Hepatocyte (in vitro differentiated cells): ENCODE data around the gene MAN1C1.

Source experiments
- EZH2 ChIP-seq: fragments of 200-600 bp; sonication (generic); IDR thresholded peaks from 2 replicates; pipeline ENCODE4 v1.6.1; 2016; ENCODE audit warnings: antibody characterized with exemption, mild to moderate bottlenecking, borderline replicate concordance
- EZH2phosphoT487 ChIP-seq: fragments of 200-600 bp; sonication (generic); IDR thresholded peaks from one replicate; pipeline ENCODE4 v1.6.1; 2018; ENCODE audit warnings: antibody characterized with exemption, mild to moderate bottlenecking, low read depth, moderate library complexity; ENCODE audit not compliant: unreplicated experiment, severe bottlenecking
- TF ChIP-seq, protein P1 (sequence below): fragments of 200-600 bp; sonication (generic); IDR thresholded peaks from 2 replicates; pipeline ENCODE4 v1.5.1; 2016; ENCODE audit warnings: antibody characterized with exemption, mild to moderate bottlenecking; ENCODE audit not compliant: poor library complexity

DNA sequence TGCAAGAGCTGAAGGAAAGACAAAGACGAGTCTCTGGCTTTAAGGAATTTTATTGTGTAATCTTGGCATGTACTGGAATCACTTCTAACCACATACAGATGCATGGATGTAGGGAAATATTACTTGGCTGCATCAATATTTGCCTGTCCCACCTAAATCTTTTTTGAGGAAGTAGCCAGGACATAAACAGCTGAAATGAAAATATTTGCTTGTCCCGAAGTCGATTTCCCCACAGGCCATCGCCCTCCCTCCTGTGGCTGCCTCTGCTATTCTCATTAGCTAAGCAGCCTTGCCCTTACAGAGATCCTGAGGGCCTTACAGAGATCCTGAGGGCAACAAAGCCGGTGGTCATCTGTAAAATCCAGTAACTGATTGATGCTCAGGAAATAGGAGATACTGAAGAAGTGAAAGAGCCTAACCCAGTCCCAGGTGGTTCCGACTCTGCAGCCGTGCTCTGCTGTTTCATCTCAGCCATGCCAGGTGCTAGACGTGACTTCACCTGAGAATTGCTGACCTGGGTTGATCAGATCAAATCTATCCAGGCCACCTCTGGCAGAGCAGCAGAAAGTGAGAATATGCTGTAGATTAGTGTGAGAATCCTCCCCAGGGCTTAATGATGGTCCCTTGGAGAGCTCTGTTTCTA lies 25.5 kb downstream of the MAN1C1 start:
- TF ChIP-seq, protein P1, sequence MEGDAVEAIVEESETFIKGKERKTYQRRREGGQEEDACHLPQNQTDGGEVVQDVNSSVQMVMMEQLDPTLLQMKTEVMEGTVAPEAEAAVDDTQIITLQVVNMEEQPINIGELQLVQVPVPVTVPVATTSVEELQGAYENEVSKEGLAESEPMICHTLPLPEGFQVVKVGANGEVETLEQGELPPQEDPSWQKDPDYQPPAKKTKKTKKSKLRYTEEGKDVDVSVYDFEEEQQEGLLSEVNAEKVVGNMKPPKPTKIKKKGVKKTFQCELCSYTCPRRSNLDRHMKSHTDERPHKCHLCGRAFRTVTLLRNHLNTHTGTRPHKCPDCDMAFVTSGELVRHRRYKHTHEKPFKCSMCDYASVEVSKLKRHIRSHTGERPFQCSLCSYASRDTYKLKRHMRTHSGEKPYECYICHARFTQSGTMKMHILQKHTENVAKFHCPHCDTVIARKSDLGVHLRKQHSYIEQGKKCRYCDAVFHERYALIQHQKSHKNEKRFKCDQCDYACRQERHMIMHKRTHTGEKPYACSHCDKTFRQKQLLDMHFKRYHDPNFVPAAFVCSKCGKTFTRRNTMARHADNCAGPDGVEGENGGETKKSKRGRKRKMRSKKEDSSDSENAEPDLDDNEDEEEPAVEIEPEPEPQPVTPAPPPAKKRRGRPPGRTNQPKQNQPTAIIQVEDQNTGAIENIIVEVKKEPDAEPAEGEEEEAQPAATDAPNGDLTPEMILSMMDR: no peak
- no peak for TF ChIP-seq EZH2phosphoT487
- no peak for TF ChIP-seq EZH2
